GM12874 (cell line): Measurements from ENCODE around the gene COL6A5.

Experiments
- CTCF ChIP-seq: IDR thresholded peaks from 2 replicates; pipeline ENCODE4 v1.5.1; 2011; ENCODE audit warnings: low read depth, mild to moderate bottlenecking, control low read depth, low read length, moderate library complexity; ENCODE audit not compliant: insufficient read depth

The COL6A5 gene

GRCh38 chr3:130507746-130508145 lies 162.3 kb downstream of the COL6A5 start:
- no peak for TF ChIP-seq CTCF

GRCh38 chr3:130509008-130509407 lies 163.5 kb downstream of the COL6A5 start:
- no peak for TF ChIP-seq CTCF

GRCh38 chr3:130514681-130515080 lies 169.2 kb downstream of the COL6A5 start:
- no peak for TF ChIP-seq CTCF

GRCh38 chr3:130515755-130516154 lies 170.3 kb downstream of the COL6A5 start:
- no peak for TF ChIP-seq CTCF

- no peak for TF ChIP-seq CTCF
These were observed 171.4 kb downstream of the COL6A5 start, which contains the start of gene COL6A6 for GRCh38 chr3:130516645-130517512. Gene COL6A6, plus strand, starts transcription at chr3:130517177. Its CDS starts 43,188 bp downstream, at chr3:130560365.

GRCh38 chr3:130517602-130518001 lies 172.1 kb downstream of the COL6A5 start:
- TF ChIP-seq CTCF, result no peak

GRCh38 chr3:130519754-130520153 lies 174.3 kb downstream of the COL6A5 start:
- TF ChIP-seq CTCF, result no peak
